DMS114 treated with DMSO at 0.1 percent for 48 hours (cell line): ENCODE measurements around the gene OR2C1.
A peak's percentile ranks its signal among the peaks of the same experiment; 100 is the strongest.

Experiments used
- DNase-seq: peaks from one replicate; lab custom pipeline; 2025; ENCODE audit not compliant: unreplicated experiment; lab: John Stamatoyannopoulos, UW

OR2C1 gene

DNA sequence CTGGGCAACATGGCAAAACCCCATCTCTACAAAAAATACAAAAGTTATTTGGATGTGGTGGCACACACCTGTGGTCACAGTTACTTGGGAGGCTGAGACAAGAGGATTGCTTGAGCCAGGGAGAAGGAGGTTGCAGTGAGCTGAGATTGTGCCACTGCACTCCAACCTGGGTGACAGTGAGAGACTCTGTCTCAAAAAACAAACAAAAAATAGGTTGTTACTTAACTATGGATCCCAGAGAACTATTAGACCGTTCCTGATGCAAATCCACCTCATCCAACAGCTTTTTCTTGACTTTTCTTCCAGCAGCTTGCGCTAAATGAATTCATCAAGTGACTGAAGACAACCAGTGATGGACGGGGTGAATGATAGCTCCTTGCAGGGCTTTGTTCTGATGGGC is at the start of gene OR2C1:
Gene OR2C1 (plus strand): TSS at position 301 of the 400 bp plus-strand sequence. CDS start 52 bp downstream, at position 353.
- no peak for DNase-seq

DNA sequence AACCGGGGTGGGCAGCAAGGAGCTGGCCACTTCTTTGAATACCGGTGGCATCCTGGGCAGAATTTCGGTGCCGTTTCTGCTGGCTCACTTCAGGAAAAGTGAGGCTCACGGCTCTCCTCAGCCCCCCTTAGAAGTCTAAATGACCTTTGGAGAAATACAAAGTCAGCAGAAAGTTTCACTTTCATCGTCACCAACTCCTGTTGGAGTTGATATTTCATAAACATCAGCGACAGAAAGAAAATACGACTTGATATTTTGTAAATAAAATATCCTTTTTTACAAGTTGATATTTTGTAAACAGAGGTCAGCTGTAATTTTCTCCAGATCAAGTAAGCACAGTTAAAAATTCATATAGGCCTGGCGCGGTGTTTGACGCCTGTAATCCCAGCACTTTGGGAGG is 49.6 kb upstream of the OR2C1 start:
- no peak for DNase-seq

DNA sequence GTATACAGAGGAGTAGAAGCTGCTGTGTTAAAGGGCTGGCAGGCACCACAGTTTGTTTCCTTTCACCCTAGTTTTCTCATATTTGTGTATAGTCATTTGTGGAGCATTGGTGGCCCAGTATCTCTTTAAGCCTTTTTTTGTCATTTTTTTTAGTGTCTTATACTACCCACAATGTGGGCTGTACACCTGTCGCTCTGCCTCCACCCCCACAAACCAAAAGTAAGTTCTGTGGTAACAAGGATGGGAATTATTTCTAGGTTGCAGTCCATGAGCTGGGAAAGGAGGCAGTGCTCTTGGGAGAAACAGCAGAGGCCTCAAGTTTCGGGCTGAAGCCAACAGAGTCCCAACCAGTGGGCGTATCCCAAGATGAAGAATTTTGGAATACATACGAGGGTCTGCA is 44.2 kb upstream of the OR2C1 start:
- DNase-seq, result no peak

DNA sequence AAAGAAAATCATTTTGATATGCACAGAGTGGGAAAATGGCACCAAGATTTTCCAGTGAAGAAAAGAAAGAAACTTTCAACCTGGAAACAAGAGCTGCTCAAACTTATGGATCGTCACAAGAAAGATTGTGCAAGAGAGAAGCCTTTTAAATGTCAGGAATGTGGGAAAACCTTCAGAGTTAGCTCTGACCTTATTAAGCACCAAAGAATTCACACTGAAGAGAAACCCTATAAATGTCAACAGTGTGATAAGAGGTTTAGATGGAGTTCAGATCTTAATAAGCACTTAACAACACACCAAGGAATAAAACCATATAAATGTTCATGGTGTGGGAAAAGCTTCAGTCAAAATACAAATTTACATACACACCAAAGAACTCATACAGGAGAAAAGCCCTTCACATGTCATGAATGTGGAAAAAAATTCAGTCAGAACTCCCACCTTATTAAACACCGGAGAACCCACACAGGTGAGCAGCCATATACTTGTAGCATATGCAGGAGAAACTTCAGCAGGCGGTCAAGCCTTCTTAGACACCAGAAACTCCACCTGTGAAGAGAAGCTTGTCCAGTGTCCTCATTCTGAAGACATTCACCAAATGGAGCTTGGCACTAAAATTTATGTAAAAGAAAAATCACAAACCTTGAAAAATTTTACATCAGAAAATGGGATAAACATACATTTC is 38.2 kb upstream of the OR2C1 start:
- DNase-seq, result no peak

DNA sequence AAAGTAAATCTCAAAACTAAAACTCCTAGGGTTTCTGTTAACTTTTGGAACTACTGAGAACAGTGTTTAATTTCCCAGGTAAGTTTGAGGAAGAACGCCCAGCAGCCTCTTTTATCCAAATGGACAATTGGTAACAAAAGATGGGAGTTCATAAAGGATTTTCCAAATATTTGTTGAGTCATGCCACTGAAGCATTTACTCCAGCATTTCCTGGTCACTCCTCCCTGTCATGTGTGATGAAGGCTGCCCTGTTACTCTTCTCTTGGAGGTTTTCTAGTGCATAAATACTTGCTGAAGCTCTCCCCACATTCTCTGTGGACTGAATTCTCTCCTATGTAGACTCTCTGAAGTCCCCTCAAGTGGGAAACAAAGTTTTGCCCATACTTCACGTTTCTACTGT is 33.9 kb upstream of the OR2C1 start:
- no peak for DNase-seq

DNA sequence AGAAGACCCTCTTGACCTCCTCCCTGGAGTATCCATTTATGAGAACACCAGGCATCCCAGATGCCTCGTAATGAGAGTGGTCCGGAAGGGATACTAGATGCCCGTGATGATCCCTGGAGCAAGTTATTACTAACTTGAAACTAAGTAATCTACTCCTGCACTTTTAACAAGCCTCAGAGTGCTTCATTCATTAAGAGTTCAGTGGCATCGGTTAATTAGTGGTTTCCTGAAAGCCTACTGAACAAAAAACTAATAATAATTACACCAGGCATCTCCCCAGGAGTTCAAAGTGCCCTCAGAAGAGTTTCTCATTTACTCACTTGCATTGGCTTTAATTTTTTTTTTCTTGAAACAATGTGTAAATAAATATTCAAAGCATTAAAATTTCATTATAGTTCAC is 28.2 kb upstream of the OR2C1 start:
- no peak for DNase-seq

DNA sequence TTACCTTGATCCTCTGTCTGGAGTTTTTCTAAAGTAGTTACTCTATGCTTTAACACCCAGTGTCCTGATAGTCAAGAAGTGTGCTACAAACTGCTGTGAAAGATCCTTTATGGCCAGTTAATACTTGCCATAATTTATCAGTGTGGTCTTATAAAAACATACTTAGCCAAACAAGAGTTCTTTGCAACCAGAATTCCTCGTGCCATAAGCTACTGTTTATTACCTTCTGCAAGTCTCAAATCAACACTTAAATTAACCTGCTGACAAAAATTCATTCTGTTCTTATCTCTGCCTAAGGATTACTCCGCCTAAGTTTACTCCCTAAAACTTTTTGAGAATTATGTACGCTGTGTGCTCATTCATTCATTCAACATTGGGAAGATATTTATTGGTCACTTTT is 27.6 kb upstream of the OR2C1 start:
- DNase-seq, result no peak

DNA sequence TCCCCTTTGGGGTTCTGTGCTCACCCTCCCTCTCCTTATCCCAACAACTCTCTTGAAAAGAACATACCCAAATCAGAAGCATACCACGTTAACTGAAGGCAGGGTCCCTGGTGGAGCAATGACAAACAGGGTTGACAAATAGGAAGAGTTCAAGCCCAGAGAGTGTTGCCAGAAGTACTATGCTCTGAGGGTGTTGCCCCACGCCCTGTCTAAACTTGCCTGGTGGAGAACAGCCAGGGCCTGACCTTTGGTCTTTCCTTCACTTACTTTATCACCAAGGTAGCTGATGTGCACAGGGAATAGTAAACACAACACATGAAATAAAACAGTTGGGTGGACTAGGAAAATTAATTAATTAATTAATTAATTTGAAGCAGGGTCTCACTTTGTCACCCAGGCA is 27.0 kb upstream of the OR2C1 start:
- DNase-seq, result no peak

DNA sequence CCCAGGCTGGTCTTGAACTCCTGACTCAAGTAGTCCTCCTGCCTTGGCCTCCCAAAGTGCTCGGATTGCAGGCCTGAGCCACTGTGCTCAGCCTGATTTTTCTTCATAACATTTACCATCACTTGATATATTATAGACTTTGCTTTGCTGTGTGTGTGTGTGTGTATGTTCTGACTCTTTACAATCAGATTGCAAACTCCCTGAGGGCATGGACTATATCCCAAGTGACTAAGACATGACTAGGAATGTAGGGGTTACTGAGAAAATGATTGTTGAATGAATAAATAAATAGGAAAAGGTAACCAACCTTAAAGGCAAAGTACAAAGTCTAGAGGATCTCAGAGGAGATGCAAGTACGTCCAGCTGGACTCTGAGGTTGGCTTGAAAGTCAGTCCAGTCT is 9.6 kb upstream of the OR2C1 start:
- no peak for DNase-seq

DNA sequence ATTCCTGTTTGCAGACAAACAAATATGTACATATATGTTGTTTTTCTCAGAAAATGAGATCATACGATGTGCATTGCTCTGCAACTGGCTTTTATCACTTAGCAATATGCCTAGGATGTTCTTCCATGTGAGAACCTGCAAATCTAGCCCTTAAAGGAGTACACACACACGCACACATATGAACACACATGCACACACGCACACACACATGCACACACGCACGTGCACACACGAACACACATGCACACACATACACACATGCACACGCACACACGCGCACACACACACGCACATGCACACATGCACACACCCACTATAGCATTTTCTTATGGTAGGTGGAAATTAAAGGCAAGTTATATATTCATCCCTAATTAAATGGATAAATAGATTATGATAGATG is 8.1 kb upstream of the OR2C1 start:
- DNase-seq, result no peak

DNA sequence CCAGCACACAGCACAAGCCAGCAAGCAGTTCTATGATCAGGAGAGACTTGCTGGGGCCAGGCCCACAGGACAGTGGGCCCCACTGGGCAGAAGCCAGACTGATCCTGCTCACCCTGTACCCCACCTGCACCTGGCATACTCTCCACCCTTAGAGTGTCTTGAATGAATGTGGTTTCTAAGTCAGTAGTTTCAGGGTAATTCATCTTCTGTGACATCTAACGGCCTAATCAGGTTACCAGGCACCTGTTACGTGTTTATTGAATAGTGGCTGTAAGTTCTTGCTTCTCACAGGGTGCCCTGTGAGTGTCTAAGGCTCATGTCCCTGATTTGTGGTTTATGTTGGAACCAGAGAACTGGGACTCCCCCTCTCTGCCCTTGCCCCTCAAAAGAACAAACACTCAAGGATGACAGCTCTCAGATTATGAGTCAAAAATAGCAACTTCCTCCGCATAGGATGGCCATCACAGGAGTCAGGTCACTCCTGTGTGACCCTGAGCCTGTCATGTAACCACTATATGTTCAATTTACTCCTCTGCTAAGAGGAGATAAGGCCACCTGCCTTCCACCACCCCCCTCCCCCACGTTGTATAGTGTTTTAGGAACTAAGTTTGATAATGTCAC is 7.0 kb upstream of the OR2C1 start:
- DNase-seq, result no peak

DNA sequence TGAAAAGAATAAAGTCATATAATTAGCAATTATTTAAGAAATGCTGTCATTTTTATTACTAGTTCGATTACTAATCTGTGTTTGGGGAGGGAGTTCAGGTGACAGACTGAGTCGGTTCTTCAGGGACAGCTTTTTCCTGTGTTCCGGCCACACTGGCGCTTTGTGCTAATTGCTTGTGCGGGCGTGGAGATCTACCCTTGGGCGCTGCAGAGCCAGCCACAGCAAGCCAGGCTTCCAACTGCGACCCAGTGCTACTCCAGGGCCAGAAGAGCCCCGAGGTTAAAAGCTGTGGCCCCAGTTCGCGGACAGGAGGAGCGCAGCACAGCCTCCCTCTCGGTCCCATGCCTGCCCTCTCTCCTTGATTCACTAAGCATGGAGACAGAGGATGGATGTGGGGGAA is 6.5 kb upstream of the OR2C1 start:
- no peak for DNase-seq

DNA sequence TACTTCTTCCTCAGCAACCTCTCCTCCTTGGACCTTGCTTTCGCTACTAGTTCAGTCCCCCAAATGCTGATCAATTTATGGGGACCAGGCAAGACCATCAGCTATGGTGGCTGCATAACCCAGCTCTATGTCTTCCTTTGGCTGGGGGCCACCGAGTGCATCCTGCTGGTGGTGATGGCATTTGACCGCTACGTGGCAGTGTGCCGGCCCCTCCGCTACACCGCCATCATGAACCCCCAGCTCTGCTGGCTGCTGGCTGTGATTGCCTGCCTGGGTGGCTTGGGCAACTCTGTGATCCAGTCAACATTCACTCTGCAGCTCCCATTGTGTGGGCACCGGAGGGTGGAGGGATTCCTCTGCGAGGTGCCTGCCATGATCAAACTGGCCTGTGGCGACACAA is 429 bp downstream of the OR2C1 start:
- DNase-seq, result no peak

DNA sequence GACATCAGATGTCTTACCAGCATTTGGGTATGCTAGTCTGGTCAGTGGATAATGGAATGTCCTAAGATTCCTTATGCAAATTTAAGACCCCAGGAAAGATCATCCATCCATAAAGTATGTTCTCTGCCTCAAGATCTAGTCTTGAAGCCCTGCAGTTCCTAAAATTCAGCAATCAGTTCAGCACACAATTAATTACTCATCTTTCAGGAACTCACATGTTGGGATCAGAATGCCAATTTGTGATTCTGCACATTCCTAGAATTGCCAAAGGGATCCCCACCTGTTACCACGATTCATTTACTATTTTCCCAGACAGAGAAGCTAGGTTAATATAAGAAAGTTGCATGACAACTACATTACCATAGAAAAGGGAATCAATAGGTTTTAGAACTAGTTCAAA is 3.2 kb downstream of the OR2C1 start:
- DNase-seq, result no peak

DNA sequence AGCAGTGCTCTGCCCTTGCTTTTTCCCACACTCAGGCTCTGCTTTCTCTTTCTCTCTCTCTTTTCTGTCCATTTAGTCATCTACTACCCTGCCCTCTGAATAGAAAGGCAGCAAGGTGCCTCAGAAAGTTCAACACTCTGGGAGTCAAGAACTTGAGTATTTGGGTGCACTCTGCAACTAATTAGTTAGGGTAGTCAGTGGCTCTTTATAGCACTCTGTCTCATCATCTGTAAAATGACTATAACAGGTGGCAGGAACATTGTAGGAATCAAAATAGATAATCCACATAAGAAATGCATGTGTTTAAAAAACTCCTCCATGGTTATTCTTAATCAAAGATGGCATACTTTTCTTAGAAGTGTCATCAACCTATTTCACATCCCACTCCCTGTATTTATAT is 7.2 kb downstream of the OR2C1 start:
- DNase-seq, result no peak

DNA sequence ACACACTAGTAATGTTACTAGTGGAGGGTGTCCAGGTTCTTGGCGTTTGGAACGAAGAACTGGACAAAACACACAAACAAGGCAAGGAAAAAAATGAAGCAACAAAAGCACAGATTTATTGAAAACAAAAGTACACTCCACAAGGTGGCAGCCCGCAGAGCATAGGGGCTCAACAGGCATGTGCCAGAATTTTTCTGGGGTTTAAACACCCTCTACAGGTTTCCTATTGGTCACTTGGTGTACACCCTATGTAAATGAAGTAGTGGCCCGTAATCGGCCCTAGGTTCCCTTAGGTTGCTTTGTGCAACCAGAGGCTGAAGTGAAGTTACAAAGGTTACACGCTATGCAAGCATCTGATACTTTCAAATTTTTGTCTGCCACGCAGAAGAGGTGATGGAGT is 8.1 kb downstream of the OR2C1 start:
- no peak for DNase-seq

DNA sequence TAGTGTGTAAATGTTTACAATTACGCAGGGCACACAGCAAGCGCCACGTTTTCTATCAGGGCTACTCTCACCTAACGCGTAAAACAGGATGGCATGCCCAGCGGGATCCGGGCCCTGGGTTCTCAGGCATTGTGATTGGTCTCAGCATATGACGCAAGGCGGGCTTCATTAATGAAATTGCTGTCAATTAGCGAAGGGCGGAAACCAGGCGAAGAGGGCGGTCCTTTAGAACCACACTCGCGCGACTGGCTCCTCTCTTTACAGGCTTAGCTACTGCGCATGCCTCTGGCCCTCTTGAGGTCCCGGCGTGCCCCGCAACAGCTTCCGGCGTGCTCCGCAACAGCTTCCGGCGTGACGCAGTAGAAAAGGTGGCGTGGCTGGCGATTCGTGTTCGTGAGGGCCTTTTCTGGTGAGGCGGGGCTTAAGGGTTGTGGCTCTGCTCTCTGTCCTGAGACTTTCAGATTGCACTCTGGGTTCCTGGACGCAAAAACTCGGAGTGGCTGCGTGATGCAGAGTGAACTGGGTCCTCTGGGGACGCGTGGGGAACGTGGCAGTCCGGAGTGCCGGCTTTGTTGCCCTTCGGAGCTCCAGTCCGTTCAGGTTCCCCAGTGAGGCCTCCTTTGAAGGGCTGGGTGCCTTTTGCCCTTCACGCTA is 9.2 kb downstream of the OR2C1 start:
- peak; percentile 90 for DNase-seq

DNA sequence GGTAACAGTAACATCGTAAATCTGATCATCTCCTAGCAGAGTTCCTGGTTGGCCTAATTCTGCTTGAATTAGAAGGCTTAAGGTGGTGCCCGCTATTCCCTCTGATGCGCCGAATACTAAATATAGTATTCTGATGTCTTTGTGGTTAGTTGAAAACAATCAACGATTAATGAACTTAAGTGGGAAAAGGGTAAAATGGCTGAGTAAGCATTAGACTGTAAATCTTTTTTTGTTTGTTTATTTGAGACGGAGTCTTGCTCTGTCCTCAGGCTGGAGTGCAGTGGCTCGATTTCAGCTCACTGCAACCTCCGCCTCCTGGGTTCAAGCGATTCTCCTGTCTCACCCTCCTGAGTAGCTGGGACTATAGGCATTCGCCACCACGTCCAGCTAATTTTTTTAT is 13.4 kb downstream of the OR2C1 start:
- DNase-seq, result no peak

DNA sequence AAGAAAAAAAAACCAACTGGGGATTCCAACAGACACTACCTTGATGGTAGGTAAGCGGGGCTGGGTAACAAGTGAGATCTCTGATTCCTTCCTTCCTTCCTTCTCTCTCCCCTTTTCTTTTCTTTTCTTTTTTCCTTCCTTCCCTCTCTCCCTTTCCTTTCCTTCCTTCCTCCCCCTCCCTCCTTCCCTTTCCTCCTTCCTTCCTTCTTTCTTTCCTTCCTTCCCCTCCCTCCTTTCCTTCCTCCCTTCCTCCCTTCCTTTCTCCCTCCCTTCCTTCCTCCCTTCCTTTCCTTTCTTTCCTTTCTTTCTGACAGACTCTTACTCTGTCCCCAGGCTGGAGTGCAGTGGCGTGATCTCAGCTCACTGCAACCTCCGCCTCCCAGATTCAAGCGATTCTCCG is 20.0 kb downstream of the OR2C1 start:
- no peak for DNase-seq

DNA sequence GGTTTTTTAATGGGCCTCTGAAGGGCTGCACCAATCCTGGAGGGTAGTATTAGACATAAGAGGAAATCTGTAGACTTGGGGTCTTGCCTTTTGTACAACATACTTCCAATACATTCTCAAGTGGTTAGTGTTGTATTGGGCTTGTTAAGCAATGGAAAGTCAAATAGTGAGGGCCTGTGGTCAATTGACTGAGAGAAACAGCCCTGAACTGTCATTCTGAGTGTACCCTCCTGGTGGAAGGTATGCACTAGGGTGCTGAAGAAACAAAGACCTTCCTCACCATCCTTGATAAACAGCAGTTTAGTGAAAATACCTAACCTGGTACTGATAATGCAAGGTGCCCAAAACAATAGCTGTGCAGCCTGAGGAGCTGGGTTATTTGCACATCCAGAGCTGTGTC is 22.2 kb downstream of the OR2C1 start:
- DNase-seq, result no peak

DNA sequence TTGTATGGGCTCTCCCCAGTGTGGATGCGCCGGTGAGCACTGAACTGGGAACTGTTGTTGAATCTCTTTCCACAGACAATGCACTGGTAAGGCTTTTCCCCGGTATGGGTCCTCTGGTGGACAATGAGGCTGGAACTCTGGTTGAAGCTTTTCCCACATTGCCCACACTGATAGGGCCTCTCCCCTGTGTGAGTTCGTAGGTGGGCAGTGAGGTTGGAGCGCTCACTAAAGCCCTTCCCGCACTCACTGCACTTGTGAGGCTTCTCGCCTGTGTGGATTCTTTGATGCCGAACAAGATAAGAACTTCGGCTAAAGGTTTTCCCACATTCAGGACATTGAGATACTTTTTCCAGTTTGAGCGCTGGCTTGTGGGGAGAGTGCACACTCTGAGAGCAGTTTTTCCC is 27.4 kb downstream of the OR2C1 start:
- no peak for DNase-seq

DNA sequence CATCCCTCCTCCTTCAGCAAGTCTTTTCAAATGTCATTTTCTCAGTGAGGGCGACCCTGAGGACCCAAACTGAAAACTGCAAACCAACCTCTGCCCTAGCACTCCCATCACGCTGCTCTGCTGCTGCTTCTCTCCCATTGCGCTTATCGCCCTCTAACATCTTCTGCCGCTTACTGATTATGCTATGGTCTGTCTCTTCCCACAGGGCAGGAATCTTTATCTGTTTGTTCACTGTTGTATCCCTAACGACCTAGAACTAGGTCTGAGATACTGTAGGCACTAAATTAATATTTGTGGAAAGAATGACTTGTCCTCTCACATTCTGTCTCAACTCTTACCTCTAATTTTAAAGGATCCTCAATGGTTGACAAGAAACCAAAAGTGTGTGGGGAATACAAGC is 32.6 kb downstream of the OR2C1 start:
- DNase-seq, result no peak
